Activated CD8-positive, alpha-beta memory T cell treated with anti-CD3 and anti-CD28 coated beads for 24 hours (primary cell): ENCODE data around the gene SLC12A3.

Experiments used
- DNase-seq: peaks from one replicate; pipeline ENCODE4 v3.0.0-alpha.2; 2020

The SLC12A3 gene

DNA sequence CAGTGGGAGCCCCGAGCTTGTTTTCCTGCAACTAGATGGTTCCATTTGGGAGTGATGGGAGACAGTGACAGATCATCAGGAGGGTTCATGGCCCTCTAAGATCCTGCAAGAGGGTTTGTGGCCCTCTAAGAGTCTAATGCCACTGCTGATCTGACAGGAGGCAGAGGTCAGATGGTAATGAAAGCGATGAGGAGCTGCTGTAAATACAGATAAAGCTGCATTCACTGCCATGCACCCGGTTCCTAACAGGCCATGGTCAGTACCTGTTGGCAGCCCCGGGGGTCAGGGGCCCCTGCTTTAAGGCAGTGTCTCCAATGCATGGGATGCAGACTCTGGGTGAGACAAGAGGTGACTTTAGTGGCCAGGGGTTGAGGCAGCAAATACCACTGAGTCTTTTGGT lies 30.8 kb downstream of the SLC12A3 start:
- no peak for DNase-seq

DNA sequence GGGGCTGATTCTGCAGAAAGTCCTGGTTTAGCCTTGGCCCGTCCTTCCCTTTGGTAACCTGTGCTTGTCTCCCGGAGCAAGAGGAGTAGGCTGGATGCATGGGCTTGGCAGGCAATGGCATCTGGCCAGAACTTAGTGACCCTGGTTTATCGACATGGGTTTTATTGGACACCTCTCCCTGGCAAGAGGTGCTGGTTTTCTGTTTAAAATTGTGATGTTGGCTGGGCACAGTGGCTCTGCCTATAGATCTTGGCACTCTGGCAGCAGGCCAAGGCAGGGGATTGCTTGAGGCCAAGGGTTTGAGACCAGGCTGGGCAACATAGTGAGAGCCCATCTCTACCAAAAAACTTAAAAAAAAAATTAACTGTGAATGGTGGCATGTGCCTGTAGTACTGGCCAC lies 31.2 kb downstream of the SLC12A3 start:
- DNase-seq = no peak

DNA sequence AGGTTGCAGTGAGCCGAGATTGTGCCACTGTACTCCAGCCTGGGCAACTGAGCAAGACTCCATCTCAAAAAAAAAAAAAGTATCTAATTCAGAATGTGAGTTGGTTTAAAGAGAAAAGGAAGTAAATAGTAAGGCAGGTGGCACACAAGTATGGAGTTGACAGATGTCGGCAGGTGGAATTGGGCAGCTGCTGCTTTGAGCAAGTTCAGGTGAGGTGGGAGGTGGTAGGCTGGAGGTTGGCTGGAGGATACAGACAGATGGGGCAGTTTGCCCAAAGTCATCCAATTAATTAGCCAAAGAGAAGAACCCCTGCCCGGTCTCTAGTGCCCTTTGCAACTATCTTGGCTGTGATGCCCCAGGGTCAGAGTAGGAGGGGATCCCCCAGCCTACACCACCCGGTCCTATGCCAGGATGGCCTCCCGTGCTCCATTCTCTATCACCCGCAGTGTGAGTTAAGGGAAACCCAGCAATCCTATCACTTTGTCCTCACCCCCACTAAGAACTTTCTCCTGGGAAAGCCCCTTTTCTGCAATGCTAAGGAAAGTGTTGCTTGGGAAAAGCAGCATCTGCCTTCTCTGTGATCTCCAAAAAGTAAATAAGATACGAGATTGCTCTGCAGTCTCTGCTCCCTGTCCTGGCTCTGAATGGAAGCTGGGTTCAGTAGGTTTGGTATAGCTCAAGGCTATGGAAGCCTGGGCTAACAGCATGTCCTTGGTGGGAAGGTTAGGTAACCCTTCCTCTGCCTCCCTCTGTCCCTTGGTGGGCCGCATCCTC lies 32.2 kb downstream of the SLC12A3 start:
- DNase-seq = no peak

DNA sequence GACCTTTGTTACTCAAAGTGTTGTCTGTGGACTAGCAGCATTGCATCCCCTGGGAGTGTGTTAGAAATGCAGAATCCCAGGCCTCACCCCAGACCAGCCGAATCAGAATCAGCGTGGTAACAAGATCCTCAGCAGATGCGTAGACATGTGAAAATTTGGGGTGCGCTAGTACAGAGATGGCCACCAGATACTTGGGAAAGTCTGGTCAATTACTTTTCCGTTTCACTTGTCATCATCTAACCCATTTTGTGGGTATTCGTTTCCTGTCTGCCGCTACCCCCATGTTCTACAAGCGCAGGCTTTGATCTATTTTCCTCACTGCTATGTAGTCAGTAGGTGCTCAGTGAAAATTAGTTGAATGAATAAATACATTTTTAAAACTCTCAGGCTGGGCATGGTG lies 33.8 kb downstream of the SLC12A3 start:
- no peak for DNase-seq

DNA sequence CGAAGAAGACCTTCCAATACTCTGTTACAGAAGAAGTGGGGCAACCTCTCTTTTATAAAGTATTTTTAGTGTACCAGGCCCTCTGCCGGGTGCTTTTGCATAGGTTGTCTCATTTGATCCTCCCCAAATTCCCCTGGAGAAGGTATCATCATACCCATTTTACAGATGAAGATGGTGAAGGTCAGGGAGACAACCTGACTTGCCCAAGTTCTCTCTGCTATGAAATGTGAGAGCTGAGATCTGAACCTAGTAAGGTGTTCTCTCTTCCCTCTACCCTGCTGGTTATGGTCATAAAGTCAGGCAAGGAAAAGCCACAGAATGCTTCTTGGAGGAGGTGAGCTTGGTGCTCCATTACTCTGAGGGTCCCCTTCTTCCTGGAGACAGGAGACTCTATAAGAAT lies 38.9 kb downstream of the SLC12A3 start:
- no peak for DNase-seq

DNA sequence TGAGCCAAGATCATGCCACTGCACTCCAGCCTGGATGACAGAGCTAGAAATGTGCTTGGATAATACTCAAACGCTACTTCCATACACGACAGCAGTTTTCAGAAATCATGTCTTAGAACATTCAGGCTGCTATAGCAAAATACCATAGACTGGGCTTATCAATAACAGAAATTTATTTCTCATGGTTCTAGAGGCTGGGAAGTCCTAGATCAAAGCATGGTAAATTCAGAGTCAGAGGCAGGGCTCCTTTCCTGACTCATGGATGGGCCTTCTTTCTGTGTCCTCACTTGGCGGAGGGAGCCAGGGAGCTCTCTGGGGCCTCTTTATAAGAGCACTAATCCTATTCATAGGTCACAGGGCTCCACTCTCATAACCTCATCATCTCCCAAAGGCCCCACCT lies 42.4 kb downstream of the SLC12A3 start:
- DNase-seq = no peak

DNA sequence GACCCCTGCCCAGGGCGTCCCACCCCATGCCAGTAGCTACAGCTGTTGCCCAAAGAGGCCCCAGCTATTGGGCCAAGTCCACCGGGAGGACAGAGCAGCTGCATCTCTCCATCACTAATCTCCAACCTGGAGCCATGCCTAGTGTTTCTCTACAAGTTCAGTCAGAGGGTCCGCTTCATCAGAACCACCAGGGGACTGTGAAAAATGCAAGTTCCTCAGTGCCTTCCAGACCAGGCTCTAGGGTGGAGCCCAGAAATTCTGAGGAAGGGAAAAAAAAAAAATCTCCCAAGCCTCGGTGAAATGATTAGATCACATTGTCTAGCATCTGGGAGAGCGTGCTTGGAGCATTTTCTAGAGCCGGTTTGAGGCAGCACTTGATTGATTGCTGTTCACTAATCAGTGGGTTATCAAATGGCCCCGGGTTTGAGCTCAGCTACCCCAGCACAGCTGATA lies 44.5 kb downstream of the SLC12A3 start:
- no peak for DNase-seq

DNA sequence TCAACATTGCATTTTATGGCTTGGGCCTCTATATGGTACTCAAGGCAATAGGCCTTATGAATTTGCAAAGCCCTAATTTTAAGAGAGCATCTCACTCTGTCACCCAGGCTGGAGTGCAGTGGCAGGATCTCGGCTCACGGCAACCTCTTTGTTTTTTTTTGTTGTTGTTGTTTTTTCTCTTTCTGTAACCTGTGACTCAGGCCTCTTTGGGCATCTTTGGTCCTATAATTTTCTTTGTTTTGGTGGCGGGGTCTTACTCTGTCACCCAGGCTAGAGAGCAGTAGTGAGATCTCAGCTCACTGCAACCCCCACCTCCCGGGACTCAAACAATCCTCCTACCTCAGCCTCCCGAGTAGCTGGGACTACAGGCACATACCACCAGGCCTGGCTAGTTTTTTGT lies 45.1 kb downstream of the SLC12A3 start:
- DNase-seq = no peak

DNA sequence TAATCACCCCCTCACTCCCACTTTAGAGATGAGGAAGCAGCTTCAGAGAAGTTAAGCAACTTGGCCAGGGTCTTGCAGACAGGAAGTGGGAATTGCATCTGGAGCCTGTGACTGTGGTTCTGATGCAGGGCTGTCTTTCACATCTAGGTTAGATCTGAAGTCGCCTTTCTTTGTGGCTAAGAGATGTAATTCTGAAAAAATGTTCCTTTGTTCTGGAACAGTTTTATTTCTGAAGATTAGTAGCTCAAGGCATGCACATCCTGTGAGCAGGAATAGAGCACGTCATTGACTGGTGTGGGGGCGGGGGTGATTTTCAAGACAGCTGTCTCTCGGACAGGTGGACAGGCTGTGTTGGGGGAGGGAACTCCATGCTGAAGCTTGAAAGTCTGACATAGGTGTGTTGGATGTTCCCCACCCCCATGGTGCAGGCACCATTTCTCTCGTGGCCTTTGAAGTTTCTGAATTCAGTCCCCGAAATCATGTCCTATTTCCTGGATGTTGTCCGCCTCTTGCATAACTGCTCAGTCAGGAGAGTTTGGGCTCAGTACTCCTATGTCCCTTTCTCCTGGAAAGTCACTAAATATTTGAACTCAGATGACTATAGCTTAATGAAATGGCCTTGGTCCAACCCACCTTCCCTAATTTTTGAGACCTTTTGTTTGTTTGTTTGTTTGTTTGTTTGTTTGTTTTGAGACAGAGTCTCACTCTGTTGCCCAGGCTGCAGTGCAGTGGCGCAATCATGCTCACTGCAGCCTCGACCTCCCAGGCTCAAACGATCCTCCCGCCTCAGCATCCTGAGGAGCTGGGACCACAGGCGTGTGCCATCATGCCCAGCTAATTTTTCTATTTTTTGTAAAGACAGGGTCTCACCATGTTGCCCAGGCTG lies 45.9 kb downstream of the SLC12A3 start:
- no peak for DNase-seq

DNA sequence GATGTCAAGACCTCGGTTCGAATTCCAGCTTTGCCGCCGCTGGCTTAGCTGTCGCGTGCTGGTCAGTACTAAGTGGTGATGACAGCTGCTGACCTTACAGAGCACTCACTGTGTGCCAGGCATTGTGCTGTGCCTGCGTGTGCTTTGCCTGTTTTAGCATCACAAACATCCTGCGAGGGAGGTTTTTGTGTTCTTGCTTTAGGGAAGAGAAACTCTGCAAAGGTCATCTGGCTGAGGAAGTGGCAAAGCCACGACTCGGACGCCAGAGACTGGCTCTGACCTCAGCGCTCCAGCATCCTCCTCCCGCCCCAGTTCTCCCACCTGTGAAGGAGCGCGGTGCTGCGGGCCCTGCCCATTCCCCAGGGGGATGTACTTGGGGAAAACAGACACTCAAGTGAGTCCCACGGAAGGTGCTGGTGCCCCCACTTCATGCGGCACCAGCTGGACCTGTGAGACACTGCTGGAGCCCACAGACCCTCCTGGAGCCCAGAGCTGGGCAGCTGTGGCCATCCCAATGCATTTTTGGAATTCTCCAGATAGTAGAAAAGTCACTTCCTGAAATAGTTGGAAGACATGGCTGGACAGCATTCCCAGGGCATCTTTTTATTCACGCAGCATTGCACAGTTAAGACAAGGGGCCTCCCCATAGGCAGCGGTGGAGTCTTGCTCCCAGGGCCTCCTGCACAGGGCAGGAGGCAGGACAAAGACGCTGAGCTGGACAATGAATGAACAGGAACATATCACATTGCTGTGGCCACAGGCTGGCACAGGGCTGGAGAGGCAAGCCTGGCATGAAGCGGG lies 47.0 kb downstream of the SLC12A3 start:
- DNase-seq = no peak

DNA sequence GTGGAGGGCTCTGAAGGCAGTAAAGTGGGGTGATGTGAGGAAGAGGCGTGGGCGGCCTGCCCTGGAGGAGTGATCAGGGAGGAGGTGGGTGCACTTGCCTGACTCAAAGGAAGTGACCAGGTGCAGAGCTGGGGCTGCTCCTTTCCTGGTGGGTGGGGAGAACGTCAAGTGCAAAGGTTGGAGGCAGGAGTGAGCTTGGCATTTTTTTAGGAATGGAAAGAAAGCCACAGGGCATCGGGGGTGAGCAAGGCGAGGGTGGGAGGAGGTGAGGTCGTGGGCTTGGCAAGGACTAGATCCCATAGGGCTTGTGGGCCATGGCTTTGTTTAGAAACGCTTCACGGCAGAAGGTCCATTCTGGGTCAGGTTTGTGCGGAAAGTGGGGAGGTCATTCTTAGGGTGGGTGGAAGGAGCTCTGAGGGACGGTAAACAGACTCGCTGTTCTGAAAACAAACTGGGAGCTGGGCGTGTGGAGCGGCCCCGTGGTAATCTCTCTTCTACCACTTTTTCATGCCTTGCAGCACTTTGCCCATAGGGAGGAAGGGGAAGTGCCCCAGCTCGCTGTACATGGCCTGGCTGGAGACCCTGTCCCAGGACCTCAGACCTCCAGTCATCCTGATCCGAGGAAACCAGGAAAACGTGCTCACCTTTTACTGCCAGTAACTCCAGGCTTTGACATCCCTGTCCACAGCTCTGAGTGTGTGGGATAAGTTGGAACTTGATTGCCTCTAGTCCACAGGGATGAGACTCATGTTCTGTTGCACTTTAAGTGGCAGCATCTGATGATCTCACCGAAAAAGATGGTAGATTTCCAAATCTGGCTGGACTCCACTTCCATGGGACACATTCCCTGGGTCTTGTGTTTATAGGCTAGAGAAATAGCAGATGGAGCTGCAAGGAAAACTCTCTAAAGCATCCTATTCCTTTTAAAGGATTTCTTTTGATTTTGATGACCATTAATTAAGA lies 48.0 kb downstream of the SLC12A3 start:
- DNase-seq = no peak

DNA sequence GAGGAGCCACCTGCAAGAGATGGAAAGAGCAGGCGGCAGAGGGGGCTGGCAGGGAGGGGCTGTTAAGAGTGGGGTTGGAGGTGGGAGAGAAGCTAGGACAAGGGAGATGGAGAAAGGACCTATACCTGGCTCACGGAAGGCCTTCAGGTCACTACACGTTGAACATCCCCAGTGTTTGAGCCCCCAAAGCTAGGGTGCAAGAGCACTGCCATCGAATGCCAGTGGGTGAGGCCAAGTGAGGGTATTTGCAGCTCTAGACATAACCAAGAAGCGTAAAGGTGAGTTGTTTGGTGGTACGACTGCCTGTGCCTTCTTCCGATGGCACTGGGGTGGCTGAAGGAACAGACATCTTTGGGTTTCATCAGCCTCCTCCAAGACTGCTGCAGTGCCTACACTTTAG lies 49.9 kb downstream of the SLC12A3 start:
- no peak for DNase-seq

DNA sequence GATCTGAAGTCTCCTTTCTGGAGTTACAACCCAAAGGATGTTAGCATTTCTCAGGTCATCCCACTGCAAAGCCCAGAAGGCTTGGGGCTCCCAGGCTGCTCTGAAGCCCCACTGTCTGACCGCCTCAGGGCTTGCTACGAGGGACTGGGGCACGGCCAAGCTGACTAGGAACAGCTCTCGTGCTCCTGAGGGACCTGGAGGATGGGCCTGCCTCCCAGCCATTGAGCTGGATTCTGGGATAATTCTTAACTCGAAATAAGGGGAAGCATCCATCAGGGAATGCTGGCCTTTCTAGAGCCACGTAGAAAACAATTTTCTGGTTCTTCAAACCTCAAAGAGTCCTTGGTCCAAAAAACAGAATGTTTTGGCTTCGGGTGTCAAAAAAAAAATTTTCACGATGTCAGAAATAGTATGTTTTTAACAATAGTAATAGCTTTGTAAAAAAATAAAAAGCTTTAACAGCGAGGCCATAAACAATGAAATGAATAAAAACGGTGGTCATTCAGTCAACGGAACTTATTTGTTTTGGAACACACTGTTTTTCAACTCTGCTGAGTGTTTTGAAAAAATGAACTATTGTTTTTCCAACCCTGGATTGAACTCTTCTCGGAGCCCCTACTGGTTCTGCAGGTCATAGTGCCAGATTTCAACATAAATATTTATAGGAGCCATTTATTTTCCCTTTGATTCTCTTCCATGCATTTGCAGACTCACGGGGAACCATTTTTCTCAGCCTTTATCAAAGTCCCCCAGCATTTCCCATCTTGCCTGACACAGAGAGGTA lies 50.5 kb downstream of the SLC12A3 start:
- no peak for DNase-seq

DNA sequence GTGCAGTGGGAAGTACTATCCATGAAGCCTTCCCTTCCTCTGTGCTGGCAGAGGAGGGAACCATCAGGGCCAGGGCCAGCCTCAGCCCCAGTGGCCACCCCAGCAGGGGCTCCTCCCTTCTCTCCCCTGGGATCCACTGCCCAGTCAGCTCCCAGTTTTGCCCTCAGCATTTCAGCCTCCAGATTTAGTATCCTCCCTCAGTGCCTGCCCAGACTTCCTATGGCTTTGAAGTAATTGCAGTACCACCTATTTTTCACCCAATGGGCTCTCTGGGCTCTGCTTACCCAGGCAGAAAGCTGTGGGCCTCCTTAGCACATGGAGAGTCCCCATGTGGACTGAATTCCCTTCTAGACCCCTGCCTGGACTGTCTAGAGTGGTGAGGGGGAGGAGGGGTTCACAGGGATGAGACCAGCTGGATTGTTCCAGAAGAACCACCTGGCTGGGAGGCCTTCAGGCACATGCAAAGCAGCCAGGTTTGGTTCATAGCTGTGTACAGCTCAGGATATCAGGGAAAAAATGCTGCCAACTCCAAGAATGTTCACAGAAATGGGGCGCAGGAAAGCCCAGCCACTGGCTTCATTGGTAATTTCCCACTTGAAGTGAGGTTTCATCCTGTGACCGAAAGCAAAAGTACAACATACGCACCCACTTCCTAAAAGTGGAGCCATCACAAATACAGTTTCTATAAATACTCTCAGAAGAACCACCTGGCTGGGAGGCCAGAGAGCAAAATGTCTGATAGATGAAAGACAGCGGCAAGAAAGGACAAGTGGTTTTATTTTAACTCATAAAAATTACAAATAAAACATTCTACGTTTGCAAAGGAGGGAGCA lies 51.8 kb downstream of the SLC12A3 start:
- peak; percentile 69 for DNase-seq

DNA sequence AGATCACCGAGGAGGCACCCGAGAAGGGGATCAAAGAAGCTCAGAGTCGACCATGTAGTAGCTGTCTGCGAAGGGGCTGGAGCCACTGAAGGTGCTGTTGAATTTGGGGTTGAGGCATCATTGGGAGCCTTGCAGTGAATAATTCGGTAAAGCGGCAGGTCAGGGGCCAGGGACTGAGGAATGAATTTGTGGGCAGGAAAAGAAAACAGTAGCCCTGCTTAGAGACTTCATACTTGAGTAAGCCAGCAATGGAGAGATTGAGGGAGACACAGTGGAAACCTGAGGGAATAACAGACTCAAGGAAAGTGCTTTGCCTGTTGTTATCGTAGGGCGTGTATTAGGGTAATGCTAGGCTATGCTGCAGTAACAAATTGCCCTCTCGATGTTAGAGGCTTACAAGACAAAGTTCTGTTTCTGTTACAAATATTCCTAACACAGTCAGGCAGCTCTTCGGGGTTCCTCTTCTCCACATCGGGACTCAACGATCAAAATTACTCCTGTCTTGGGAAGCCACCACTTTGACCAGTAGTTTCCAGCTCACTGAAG lies 53.5 kb downstream of the SLC12A3 start:
- no peak for DNase-seq

DNA sequence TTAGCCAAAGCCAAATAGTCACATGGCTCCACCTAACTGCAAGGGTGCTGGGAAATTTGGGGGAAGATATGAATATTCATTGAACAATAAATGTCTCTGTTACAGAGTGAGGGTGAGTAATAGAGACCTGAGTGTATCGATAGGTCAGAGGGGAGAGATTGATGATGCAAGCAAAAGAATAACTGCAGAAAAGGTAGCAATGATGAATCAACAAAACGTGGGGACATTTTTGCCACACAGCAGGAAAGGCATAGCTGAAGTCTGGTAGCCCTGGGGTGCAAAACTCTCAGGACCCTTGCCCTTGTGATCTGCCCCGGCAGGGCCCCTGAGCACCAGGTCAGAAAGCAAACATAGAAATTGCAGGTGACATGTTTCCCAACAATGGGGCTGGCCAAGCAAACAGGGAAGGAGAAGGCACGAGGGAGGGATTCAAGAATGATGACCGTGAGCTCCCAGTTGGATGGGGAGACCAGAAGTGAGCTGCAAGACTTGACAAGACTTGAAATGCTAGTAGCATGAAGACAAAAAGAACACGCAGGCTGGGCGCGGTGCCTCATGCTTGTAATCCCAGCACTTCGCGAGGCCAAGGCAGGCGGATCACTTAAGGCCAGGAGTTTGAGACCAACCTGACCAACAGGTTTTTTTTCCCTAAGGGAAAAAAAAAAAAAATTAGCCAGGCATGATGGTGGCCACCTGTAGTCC lies 54.2 kb downstream of the SLC12A3 start:
- DNase-seq = no peak

DNA sequence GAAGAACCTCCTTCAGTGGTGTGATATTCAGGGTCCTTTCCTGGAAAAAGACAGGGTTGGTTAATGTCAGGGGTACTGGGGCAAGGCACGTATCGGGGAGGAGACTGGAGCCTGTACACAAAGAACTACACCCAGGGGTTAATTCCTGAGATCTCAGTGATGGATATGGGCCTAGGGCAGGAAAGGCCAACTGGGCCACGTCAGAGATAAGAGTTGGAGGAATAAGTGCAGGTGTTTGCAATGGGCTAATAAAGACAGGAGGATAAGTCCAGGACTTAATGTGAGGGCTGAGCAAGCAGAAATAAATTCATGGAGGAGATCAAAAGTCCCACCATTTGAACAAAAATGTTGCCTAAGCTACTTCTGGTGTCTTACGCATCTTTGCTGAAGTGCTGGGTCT lies 56.6 kb downstream of the SLC12A3 start:
- DNase-seq = no peak

DNA sequence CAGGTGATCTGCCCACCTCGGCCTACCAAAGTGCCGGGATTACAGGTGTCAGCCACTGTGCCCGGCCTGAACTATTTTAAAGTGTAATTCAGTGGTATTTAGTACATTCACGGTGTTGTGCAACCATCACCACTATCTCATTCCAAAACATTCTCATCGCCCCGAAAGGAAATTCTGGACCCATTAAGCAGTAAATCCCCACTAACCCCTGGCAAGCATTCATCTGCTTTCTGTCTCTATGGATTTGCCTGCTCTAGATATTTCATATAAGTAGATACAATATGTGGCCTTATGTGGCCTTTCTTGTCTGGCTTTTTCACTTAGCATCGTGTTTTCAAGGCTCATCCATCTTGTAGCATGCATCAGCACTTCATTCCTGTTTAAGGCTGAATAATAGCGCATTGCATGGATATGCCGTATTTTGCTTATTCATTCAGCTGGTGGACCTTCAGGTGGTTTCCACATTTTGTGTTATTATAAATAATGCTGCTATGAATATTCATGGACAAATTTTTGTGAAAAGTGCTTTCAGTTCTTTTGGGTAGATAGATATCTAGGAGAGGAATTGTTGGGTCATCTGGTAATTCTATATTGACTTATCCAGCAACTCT lies 58.6 kb downstream of the SLC12A3 start:
- no peak for DNase-seq

DNA sequence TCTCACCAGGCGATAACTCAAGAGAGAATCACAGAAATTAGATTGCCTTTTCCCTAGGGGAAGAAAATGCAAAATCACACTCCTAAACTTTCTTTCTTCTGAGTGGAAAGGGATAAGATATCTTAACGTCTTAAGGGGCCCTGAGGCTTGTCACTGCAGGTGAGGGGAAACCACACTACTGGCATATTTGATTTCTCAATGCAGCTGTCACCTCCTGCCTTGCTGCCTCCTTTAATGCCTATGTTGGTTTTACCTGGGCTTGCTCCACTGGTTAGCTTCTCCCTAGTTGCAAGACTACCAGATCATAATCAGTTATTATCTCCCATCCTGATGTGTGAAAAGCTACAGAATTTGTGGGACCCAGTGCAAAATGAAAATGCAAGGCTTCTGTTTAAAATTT lies 62.5 kb downstream of the SLC12A3 start:
- DNase-seq = no peak
